ENCODE data around the gene OR4D2. TPM values are rescaled to one million over a fixed set of nuclear protein-coding genes. Genes with fewer than 3 reads are reported as not detected.

The OR4D2 gene
- total RNA-seq, 4 donors from 2014 or later: not detected

GRCh38 chr17:58219007-58219788 lies 52.4 kb downstream of the OR4D2 start, which contains the start of gene MKS1:
Gene MKS1 (minus strand): TSS chr17:58219255. CDS start chr17:58219230, 25 bp downstream.
- DNase-seq: peak; percentile 54
- H3K4me3 ChIP-seq: peak within 1 kb of the TSS; percentile 67 to 84 (median 76)
- peaks cover 0 to 28% (median 0%) of the 10 kb centered on the region in 3 donors for H3K36me3 ChIP-seq
- peak within 1 kb of the TSS; percentile 75 to 87 (median 84) for H3K27ac ChIP-seq
- peak in 3 of 4 donors; percentile 35 to 60 (median 41) for TF ChIP-seq POLR2A (IDR thresholded peaks at IDR 0.05)
- TF ChIP-seq, protein P1, sequence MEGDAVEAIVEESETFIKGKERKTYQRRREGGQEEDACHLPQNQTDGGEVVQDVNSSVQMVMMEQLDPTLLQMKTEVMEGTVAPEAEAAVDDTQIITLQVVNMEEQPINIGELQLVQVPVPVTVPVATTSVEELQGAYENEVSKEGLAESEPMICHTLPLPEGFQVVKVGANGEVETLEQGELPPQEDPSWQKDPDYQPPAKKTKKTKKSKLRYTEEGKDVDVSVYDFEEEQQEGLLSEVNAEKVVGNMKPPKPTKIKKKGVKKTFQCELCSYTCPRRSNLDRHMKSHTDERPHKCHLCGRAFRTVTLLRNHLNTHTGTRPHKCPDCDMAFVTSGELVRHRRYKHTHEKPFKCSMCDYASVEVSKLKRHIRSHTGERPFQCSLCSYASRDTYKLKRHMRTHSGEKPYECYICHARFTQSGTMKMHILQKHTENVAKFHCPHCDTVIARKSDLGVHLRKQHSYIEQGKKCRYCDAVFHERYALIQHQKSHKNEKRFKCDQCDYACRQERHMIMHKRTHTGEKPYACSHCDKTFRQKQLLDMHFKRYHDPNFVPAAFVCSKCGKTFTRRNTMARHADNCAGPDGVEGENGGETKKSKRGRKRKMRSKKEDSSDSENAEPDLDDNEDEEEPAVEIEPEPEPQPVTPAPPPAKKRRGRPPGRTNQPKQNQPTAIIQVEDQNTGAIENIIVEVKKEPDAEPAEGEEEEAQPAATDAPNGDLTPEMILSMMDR (IDR thresholded peaks at IDR 0.05): peak; percentile 59 to 85 (median 76)
- 2 to 3% methylated on average over 27 to 41 of the region's 56 CpGs for WGBS, 2 donors
- H3K9me3 ChIP-seq: no peaks in the 10 kb centered on the region
- H3K27me3 ChIP-seq: no peaks in the 10 kb centered on the region
- intact Hi-C loops (cut with DNase I): no loop called here
- H3K4me1 ChIP-seq: peaks cover 0 to 19% (median 3%) of the 10 kb centered on the region in 3 donors

- no peak for DNase-seq
- Histone ChIP-seq H3K9me3 (no peaks in the 10 kb centered on the region), H3K27me3 (no peaks in the 10 kb centered on the region), H3K4me1 (peaks cover 0 to 19% (median 3%) of the 10 kb centered on the region in 3 donors), H3K36me3 (peaks cover 0 to 22% (median 0%) of the 10 kb centered on the region in 3 donors), H3K4me3 (peak overlapping the region; percentile 67 to 84 (median 76)), H3K27ac (peak overlapping the region; percentile 75 to 87 (median 84))
- TF ChIP-seq, protein P1 (IDR thresholded peaks at IDR 0.05): no peak
- TF ChIP-seq POLR2A (IDR thresholded peaks at IDR 0.05): no peak
- 30 to 36% methylated on average over 7 of the region's 7 CpGs for WGBS, 2 donors
- intact Hi-C loops (cut with DNase I): no loop called here
Measured at GRCh38 chr17:58219789-58220183, 53.0 kb downstream of the OR4D2 start.

Other genes with a start within 250 kb of the OR4D2 start
- gene CUEDC1, start 211.6 kb upstream of the OR4D2 start, total RNA-seq: 10 to 100 TPM in 3 of 4 donors, 1 to 10 TPM in 1; 7.4 to 27.3 (median 18.4) TPM
- gene VEZF1, start 178.7 kb upstream of the OR4D2 start, total RNA-seq: 10 to 100 TPM; 20.3 to 61.4 (median 27.4) TPM
- 100 to 1,000 TPM; 134 to 223 (median 200) TPM for gene SRSF1, start 159.7 kb upstream of the OR4D2 start, total RNA-seq
- 10 to 100 TPM; 13.0 to 18.5 (median 14.4) TPM for gene DYNLL2, start 83.6 kb upstream of the OR4D2 start, total RNA-seq
- gene OR4D1, start 18.6 kb upstream of the OR4D2 start, total RNA-seq: not detected
- gene EPX, start 25.7 kb downstream of the OR4D2 start, total RNA-seq: not detected
- gene MKS1, start 52.3 kb downstream of the OR4D2 start, total RNA-seq: 10 to 100 TPM in 2 of 4 donors, 1 to 10 TPM in 2; 5.3 to 10.8 (median 9.3) TPM
- 1 to 10 TPM in 1 of 4 donors, under 1 TPM in 1, not detected in 2; 0.27 to 2.5 TPM for gene LPO, start 71.6 kb downstream of the OR4D2 start, total RNA-seq
- not detected for gene MPO, start 114.0 kb downstream of the OR4D2 start, total RNA-seq
- gene TSPOAP1, start 161.8 kb downstream of the OR4D2 start, total RNA-seq: 10 to 100 TPM in 1 of 4 donors, 1 to 10 TPM in 3; 2.9 to 16.0 (median 3.3) TPM
- 10 to 100 TPM; 29.9 to 54.9 (median 37.0) TPM for gene SUPT4H1, start 185.2 kb downstream of the OR4D2 start, total RNA-seq